HG03159 (cell line): ENCODE data around the gene LYG1.
"Not testable (repeated sequence)": the region's sequence is repeated elsewhere in the genome, so short reads cannot be mapped to it uniquely, and the experiment has no call there.

ENCODE experiments used
- ATAC-seq: cut with Tn5 transposase; IDR thresholded peaks from one replicate; pipeline ENCODE4 v1.9.1; 2021; ENCODE audit warnings: mild to moderate bottlenecking, moderate library complexity; ENCODE audit not compliant: unreplicated experiment

Gene LYG1

GRCh38 chr2:99278195-99278765 lies 22.7 kb downstream of the LYG1 start:
- ATAC-seq: not testable (repeated sequence)

- no peak for ATAC-seq
Observed at GRCh38 chr2:99275882-99276281, 25.1 kb downstream of the LYG1 start.

GRCh38 chr2:99261242-99261641 lies 39.8 kb downstream of the LYG1 start:
- ATAC-seq: no peak

GRCh38 chr2:99260184-99260583 lies 40.8 kb downstream of the LYG1 start:
- no peak for ATAC-seq

GRCh38 chr2:99259465-99259864 lies 41.5 kb downstream of the LYG1 start:
- ATAC-seq: no peak

GRCh38 chr2:99256677-99257076 lies 44.3 kb downstream of the LYG1 start:
- no peak for ATAC-seq

- no peak for ATAC-seq
Observed at GRCh38 chr2:99255491-99256318, 45.3 kb downstream of the LYG1 start, which contains the start of gene LYG2. TSS of gene LYG2 (minus strand) at chr2:99255666. CDS start at chr2:99254260, 1,406 bp downstream.

- ATAC-seq: no peak
Observed at GRCh38 chr2:99249951-99250350, 51.0 kb downstream of the LYG1 start.

GRCh38 chr2:99242151-99242550 lies 58.8 kb downstream of the LYG1 start:
- ATAC-seq: no peak

- no peak for ATAC-seq
Observed at GRCh38 chr2:99240431-99240830, 60.6 kb downstream of the LYG1 start.

GRCh38 chr2:99238599-99238998 lies 62.4 kb downstream of the LYG1 start:
- ATAC-seq: no peak
